Measurements from ENCODE around the gene SEC61A1. TPM values are rescaled to one million over a fixed set of nuclear protein-coding genes. Genes with fewer than 3 reads are reported as not detected.

SEC61A1 gene
- total RNA-seq, result 244 and 294 TPM in 2 replicates

DNA sequence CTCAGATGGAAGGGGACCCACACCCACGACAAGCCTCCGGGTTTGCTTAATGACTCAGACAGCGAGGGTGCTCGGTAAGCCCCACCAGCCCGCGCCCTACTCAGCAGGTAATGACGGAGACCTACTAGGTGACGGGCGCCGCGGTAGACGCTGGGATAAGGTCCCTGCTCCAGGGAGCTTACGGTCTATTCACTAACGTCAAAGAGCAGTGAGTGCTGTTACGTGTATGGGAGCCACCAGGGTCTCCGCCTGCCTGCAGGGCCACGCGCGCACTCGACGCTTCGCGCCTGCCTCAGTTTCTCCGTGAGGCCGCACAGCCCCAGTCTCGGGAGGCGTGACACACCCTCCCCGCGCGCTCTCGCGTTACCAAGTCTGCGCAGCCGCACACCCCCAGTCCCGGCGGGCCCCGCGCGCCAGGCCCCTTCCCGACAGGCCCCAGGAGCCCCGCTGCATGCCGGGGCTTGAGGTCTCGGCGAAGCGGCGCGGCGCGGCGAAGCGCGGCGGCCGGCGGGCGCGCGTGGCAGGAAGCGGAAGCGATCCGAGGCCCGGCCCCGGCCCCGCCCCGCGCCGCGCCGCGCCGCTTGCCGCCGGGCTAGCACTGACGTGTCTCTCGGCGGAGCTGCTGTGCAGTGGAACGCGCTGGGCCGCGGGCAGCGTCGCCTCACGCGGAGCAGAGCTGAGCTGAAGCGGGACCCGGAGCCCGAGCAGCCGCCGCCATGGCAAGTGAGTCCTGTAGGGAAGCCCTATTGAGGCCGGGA is at the start of gene SEC61A1:
SEC61A1 (plus strand) TSS at position 601 of the 758 bp plus-strand sequence; CDS start at position 717, 116 bp downstream.
- peak; percentile 78 for DNase-seq (ENCODE audit: low read depth)

DNA sequence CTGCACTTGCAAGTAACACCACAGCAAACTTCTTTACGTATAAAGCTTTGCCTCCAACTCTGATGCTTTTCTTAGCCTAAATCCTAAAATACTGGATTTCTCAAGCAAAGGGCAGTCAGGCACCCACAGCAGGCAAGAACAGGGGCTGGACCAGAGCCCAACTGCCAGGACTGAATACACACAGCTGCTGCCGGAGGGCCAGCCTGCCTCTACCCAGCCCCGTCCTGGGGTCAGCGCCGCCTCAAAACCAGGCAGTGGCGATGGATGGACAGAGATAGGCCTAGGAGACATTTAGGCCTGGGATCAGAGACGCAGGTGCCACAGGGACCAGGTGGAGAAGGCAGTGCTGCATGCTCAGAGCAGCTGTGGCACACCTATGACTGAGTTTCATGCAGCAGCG is 47.6 kb upstream of the SEC61A1 start:
- DNase-seq (ENCODE audit: low read depth), result no peak

DNA sequence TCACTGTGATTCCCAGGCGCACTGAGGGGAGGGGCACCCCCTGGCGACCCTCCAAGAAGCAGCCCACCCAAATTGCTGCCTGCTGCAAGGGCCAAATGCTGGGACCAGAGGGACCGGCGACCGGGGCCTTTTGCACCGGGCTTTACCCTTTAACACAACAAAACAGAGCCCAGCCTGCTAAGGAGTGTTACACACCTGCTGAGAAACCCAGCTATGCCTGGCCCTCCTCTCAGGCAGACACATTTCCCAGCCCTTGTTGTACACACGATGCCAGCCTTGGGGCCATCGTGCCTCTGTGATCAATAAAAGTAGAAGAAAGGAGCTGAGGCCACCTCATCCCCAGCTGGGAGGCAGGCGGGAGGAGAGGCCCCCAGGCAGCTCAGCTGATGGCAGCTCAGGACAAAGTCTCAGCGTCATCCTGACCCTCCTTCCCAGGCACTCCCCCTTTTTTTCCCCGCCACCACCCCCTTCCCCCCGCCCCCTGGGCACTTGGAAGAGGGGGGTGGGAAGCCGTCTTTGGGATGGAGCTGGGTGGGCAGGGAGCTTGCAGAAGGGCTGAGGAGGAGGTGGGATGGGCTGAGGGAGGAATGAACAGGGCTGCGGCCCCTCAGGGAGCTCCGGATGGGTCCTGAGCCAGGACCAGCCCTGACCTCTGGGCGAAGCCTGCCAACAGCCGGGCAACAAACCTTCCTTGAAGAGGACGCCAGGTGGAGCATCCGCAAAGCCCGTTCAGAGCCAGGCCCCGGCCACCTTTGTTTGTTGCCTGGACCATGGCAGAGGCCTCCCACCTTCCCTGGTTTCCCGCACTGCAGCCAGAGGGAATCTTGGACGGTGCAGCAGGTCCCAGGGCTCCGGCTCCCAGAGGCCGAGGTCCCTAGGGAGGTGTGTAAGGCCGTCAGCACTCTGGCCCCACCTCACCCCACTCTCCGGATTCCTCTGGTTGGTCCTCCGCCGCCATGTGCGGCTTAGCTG is 45.9 kb upstream of the SEC61A1 start:
- DNase-seq (ENCODE audit: low read depth), result no peak

DNA sequence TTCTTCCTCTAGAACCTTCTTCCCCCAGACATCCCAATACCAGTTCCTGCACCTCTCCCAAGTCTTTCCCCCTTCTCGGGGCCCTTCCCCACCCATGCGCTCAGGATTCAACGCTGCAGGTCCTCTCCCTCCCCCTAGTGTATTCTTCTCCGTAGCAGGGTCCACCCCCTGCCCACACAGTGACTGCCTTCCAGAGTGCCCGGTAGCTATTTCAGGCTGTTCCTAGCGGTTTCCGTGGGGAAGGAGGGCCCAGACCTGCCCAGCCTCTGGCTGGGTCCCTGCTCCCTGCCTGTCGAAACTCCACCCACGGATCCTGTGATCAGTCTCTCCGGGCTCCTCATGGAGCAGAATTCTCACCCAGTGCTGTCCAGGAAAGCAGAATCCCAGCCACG is 45.2 kb upstream of the SEC61A1 start:
- DNase-seq (ENCODE audit: low read depth), result no peak

DNA sequence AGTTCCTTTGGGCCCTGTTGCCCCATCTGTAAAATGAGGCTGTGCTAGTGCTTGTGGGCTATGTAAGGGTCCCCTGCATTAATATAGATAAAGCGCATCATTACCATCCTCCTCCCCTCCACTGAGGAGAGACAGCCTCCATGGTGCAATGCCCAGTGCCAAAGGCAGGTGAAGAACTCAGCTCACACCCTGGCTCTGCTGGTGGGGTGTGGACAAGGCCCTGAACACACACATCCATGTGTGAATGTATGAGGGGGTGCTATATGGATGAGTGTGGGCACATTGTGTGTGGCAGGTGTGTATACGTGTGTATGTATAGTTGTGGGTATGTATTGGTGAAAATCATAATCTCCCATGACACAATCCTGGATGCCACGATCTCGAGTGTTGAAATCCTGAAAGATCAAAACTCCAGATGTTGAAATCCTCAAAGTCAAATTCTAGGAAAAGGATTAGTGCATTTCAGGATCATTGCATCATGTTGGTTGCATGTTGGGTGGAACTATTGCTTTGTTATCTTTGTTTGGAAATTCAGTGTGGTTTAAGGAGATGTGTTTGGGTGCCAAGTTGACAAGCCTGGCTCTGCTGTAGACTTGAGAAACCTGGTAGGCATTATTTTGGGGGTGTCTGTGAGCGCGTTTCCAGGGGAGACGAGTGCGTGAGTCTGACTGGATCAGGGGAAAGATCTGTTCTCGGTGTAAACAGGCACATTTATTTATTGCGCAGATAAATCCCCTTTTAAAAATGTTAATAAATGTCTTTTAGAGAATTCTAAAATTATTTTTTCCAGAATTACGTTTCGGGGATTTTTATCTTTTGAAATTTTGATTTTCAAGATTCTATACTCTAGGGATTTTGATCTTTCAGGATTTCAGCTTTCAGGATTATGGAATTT is 42.0 kb upstream of the SEC61A1 start:
- peak; percentile 65 for DNase-seq (ENCODE audit: low read depth)

DNA sequence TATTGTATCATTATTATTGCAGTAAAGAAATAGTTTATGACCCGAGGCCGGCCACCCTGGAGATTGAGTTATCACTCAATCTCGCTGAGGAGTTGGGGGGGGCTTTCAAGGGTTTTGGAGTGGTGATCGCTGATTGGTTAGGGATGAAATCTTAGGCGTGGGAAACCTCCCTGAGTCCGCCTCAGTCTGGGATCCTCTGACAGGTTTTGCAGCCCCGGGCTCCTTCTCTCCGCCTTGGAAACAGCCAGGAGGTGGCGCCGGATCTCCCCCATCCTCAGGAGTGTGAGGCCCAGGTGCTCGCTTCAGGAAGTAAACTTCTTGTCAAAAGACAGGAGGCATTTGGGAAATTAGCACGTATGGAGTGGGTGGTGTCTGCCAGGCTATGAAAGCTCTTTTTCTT is 41.1 kb upstream of the SEC61A1 start:
- peak; percentile 53 for DNase-seq (ENCODE audit: low read depth)

DNA sequence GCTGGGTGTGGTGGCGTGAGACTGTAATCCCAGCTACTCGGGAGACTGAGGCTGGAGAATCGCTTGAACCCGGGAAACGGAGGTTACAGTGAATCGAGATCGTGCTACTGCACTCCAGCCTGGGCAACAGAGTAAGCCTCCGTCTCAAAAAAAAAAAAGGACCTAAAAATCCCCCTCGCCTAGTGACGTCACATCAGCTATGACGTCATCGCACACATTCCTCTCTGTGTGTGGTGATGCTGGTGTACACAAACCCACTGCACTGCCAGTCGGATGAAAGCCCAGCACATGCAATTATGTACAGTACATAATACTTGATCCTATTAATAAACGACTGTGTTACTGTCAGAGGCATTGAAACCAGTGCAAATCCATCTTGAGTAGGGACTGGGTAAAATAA is 40.2 kb upstream of the SEC61A1 start:
- no peak for DNase-seq (ENCODE audit: low read depth)

DNA sequence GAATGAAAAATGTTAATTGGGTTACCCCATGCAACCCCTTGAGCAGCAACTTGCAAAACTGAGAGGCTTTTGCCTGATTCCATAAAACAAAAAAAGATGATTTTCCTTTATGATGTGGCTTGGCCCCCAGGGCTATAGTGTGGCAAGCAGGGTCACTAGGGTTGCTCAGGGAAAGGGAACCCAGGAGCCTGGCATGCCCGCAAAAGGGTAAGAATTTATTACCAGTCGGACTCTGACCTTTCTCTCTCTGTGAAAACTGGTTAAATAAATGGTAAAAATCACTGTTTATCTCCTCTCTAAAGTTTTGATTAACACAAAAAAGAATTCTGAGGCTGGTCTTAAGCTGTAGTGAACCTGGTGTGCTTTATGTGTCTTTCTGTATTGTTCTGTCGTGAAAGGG is 37.7 kb upstream of the SEC61A1 start:
- no peak for DNase-seq (ENCODE audit: low read depth)

DNA sequence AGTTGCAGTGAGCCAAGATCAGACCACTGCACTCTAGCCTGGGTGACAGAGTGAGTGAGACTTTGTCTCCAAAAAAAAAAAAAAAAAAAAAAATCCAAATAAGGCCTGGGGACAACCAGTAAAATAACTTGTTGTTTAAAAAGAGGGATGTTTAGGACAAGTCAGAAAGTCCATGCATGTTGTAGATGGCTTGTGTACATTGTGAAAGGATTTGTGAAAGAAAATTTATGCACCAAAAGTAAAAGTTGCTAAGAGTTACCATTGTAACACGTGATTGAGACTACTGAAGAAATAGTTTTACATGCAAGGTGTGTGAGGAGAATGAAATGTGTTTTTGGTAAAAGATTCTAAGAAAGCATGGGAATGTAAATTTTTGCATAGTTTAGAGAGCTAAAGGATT is 35.7 kb upstream of the SEC61A1 start:
- no peak for DNase-seq (ENCODE audit: low read depth)

DNA sequence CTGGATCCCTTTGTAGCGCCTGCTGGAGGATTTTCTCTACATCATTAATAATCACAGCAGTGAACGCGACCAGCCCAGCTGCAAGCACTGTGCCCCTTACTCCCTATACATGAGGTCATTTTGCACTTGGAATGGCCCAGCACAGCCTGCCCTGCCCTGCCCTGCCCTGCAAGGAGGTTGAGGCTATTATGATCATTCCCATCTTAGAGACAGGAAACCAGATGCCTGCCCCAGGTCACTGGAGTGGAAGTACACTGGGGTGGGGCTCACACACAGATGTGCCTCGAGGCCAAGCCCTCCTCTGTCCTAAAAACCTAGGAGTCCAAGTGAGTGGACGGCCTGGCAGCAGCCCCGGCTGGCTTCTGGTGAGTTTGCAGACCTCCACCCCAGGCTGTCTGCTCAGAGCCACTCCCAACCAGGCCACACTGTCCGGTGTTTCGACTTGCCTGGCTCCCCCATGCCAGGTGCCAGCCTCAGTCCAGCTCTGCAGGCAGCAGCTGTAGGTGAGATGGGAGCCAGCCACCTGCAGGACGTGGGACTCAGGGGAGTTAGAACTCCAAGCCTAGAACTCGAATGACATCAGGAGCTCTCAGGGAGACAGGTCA is 30.4 kb upstream of the SEC61A1 start:
- no peak for DNase-seq (ENCODE audit: low read depth)

DNA sequence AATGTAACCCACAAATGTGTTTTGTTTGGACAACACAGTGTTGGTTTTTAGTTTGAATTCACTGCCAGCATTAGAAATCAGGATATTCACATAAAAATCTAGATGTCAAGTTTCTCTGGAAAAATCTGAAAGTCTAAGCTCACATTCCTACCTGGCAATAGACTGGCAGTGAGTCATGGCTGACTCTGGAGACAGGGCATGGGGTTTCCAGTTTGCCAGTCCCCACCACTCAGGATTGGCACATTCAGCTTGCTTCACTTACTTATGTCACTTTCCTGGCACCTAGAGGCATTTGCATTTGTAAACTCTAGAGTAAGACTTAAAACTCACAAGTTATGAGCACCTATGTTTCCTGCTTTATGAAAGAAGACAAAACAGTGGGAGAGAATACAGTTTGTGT is 19.1 kb upstream of the SEC61A1 start:
- peak; percentile 90 for DNase-seq (ENCODE audit: low read depth)

DNA sequence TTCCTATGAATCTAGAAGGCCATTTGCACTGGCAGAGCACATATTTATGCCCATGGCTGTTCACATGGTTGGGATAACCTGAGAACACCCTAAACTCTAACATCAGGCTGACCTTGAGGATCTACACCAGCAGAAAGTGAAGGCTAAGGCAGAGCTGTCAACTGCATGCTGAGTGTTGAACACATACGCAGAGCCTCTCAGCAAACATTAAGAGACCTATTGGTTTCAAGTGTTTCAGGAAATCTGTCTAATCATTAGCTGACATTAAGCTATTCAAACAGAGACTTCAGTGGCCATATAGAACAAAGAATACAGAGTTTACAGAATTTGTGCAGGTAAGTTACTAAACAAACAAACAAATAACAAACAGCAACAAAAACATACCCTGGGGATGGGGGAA is 16.1 kb upstream of the SEC61A1 start:
- peak; percentile 63 for DNase-seq (ENCODE audit: low read depth)

DNA sequence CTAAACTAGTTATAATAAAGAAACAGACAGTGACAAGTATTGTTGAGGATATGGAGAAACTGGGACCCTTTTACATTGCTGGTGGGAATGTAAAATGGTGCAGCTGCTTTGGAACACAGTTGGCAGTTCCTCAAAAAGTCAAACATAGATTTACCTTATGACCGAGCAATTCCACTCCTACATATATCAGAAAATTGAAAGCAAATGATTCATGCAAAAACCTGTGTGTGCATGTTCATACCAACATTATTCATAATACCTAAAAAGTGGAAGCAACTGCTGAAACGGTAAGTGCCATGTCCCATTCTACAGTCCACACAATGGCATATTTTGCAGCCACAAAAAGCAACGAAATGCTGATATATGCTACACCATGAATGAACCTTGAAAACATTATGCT is 12.2 kb upstream of the SEC61A1 start:
- DNase-seq (ENCODE audit: low read depth), result no peak

DNA sequence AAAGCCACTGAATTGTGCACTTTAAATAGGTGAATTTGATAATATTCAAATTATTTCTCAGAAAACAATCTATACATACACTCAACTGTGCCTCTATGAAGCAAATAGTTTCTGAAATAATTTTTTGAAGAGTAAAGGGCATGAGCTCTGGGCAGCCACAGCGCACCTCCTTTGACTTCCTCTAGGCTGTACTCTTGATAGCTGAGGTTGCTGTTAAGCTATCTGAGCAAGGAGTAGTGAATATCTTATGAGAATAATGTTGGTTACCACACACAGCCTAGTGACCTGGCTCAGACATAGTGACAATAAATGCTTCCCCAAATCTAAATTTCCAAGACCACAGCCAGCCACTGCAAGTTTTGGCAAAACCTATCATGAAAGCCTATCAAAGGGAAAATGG is 11.6 kb upstream of the SEC61A1 start:
- no peak for DNase-seq (ENCODE audit: low read depth)

DNA sequence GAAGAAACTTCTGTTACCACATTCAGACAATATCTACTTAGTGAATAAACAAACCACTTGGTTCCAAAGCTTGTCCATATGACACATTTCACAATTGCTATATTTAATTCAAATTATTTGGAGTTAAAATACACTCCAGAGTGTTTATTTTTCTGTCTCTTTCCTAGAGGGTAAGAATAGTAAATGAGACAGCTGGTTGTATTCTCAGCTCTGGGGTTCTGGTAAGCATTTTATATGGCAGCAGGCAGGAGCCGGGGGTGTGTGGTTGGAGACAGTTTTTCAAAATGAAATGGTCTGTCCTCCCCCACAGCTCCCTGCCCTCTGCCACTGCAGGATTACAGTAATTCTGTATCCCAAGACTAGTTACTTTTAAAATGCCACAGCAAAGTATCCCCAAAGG is 10.9 kb upstream of the SEC61A1 start:
- no peak for DNase-seq (ENCODE audit: low read depth)

DNA sequence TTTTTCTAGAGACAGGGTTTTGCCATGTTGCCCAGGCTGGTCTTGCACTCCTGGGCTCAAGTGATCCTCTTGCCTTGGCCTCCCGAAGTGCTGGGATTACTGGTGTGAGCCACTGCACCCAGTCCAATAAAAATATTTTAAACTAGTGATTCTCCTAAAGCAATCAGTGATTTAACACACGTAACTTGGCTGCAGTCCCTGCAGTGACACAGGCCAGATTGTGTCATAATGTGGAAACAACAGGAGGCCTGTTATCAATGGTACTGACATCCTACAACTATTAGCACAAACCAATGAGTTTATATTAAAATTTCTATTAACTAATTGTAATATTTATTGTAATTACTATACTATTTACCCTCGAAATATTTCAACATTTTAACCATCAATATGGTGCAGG is 1.6 kb upstream of the SEC61A1 start:
- no peak for DNase-seq (ENCODE audit: low read depth)

DNA sequence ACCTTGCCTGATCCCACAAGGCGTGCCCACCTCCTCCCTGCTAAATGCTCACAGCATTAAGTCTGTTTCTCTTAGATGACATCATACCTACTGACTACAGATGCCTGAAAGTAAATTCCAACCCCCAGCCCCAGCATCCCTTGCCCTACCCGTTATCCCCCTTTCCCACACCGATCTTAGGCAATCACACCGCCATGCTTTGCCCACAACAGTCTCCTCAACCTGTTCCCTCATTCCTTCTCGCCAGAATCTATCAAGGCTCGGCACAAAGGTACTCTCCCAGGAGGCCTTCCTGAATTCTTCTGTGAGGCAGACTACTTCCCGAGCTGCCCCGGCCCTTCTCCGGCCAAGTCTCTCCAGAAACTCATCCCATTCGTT is 789 bp upstream of the SEC61A1 start:
- peak; percentile 41 for DNase-seq (ENCODE audit: low read depth)

DNA sequence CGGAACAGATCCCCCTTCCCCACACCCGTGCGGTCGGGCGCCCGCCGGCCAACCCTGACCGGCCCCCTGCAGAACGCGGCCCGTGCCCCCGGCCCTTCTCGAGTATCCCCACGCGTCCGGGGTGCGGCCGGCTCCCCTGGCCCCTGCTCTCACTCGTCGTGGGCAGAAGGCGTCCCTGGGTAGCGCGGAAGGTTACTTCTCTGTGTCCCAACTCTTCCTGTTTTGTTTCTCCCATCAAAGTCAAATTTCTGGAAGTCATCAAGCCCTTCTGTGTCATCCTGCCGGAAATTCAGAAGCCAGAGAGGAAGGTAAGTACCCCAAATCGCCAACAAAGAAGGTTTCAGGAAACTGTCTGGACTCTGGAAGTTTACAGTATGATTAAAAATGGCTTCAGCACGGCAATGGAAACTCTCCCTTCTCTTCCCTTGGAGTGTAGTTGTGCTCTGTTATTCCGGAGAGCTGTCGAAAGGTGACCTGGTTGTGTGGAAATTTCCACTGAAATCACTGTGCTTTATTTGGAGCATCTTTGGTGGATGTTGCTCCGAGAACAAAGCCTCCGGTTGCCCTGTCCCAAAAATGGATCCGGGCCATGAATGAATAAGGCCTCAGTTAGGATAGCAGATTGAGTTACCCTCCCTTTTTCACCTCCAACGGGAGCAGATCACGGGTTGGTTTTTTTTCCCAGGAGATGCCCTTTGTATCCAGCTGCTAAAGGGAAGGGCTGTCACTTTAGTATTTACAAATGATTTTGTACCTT is 536 bp downstream of the SEC61A1 start:
- no peak for DNase-seq (ENCODE audit: low read depth)

DNA sequence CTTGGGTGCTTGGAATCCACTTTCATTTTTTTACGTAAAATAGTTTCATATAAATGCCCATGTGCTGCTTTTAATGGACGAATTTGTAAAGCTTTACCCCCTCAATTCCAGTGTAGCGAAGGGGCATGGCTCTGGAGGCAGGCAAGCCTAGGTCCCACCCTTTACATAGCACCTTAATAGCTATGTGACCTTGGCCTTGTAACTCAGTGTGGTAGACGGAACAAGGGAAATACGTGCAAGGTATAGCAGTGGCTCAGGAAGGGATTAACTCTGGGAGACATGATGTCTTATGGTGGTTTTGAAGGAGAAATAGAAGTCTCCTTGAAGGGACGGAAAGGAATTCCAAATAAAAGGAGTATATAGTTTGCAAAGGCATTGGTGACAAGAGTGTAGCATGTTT is 1.4 kb downstream of the SEC61A1 start:
- DNase-seq (ENCODE audit: low read depth), result no peak

DNA sequence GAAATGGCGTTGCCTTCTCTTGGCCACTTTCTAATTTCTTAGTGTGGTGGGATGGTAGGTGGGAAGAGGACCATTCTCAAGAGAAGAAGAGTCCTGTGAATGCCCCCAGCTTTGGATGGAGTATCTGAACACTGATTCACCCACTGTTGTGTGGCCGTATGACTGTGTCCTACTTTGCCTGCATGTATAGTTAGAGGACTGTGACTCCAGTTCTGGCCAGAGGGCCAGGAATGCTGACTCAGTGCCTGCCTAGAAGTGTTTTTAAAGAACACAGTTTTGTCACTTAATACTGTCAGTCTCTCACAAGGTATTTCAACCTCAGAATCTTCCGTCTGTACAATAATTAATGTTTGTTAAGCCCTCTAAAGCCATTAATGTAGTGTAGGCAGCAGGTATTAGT is 2.1 kb downstream of the SEC61A1 start:
- peak; percentile 76 for DNase-seq (ENCODE audit: low read depth)

DNA sequence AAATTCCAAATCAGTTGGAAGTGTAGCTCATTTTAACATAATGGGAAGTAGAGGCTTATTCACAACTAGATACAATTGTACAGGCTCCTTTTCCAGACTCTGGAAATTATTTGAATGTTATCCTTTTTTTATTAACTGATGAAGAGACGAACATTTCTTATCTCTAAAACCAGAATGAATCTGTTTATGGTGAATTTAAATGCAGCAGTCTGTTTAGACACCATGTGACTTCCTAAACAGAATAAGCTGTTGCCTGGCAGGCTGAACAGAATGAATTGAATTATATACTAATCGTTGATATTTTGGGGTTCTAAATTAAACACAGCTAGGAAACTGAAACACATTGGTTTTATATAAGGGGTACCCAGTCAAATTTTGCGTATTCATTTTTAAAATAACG is 4.0 kb downstream of the SEC61A1 start:
- no peak for DNase-seq (ENCODE audit: low read depth)

Measured in renal cortical epithelial cell (primary cell).